OCI-LY1 (cell line): ENCODE data around the gene AGAP1.

Source experiments
- EZH2 ChIP-seq: fragments of 200-600 bp; sonication (generic), shearing (Covaris generic); IDR thresholded peaks from 2 replicates; pipeline ENCODE4 v1.8.0; 2017; ENCODE audit warnings: borderline replicate concordance, mixed run types, mild to moderate bottlenecking, antibody characterized with exemption, low read length, moderate library complexity, mixed read lengths
- TF ChIP-seq, protein P1 (sequence below): fragments of 200-600 bp; sonication (generic), shearing (Covaris generic); IDR thresholded peaks from 2 replicates; pipeline ENCODE4 v1.5.1; 2017; ENCODE audit warnings: mild to moderate bottlenecking, antibody characterized with exemption, low read length, moderate library complexity, mixed read lengths

DNA sequence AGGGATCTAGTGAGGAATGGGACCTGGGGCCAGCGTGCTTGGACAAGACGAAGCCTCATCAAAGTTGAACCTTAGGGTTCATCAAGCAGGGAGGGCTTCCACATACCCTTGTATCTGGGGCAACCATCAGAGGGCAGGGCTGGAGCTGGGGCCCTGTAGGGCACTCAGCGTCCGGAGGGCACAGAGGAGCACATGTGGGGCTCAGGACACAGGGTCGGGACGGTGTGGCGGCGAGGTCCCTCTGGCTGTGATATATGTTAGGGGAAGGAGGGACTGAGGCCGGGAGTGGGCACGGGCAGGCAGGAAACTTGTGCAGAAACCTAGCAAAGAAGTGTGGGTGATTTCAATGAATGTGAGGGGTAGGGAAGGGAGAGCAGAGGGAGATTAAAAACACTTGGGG lies 244.0 kb downstream of the AGAP1 start:
- TF ChIP-seq, protein P1, sequence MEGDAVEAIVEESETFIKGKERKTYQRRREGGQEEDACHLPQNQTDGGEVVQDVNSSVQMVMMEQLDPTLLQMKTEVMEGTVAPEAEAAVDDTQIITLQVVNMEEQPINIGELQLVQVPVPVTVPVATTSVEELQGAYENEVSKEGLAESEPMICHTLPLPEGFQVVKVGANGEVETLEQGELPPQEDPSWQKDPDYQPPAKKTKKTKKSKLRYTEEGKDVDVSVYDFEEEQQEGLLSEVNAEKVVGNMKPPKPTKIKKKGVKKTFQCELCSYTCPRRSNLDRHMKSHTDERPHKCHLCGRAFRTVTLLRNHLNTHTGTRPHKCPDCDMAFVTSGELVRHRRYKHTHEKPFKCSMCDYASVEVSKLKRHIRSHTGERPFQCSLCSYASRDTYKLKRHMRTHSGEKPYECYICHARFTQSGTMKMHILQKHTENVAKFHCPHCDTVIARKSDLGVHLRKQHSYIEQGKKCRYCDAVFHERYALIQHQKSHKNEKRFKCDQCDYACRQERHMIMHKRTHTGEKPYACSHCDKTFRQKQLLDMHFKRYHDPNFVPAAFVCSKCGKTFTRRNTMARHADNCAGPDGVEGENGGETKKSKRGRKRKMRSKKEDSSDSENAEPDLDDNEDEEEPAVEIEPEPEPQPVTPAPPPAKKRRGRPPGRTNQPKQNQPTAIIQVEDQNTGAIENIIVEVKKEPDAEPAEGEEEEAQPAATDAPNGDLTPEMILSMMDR, result no peak
- no peak for TF ChIP-seq EZH2
